HepG2 (cell line): Measurements from ENCODE around the gene RBSN. TPM values are rescaled to one million over a fixed set of nuclear protein-coding genes. Genes with fewer than 3 reads are reported as not detected.

Experiments used
- CERS6 ChIP-seq: sonication (generic); formaldehyde crosslinking; IDR thresholded peaks from 2 replicates; pipeline ENCODE4 v1.5.0; 2020; ENCODE audit warnings: missing genetic modification reagents
- HINFP ChIP-seq: sonication (generic); formaldehyde crosslinking; IDR thresholded peaks from 2 replicates; pipeline ENCODE4 v1.4.0; 2020; ENCODE audit warnings: low read depth, mild to moderate bottlenecking, missing genetic modification reagents
- HNF4G ChIP-seq, 2 experiments: sonication (generic) in 1 of 2; formaldehyde crosslinking in 1 of 2; IDR thresholded peaks; 2 replicates each; pipeline versions ENCODE4 v1.4.0 to v1.6.1; 2011 to 2020; ENCODE audit warnings: borderline replicate concordance in 2 of 2, low read depth in 2 of 2, mild to moderate bottlenecking in 2 of 2, low read length in 1 of 2, missing genetic modification reagents in 1 of 2, moderate library complexity in 1 of 2
- JARID2 ChIP-seq: sonication (generic); formaldehyde crosslinking; IDR thresholded peaks from 2 replicates; pipeline ENCODE4 v1.8.1; 2023; ENCODE audit warnings: missing genetic modification reagents, inconsistent platforms; ENCODE audit not compliant: insufficient replicate concordance
- KLF12 ChIP-seq: sonication (generic); formaldehyde crosslinking; IDR thresholded peaks from 2 replicates; pipeline ENCODE4 v1.4.0; 2020; ENCODE audit warnings: missing genetic modification reagents, borderline replicate concordance
- MAFF ChIP-seq: IDR thresholded peaks from 2 replicates; pipeline ENCODE4 v1.6.1; 2011; ENCODE audit warnings: low read depth, low read length, improper control_type of control experiment
- MTA3 ChIP-seq: sonication (generic); formaldehyde crosslinking; IDR thresholded peaks from 2 replicates; pipeline ENCODE4 v1.4.0; 2020; ENCODE audit warnings: missing genetic modification reagents
- NFYC ChIP-seq: IDR thresholded peaks from 2 replicates; pipeline ENCODE4 v1.6.1; 2016; ENCODE audit warnings: missing genetic modification reagents, missing compliant biosample characterization
- REPIN1 ChIP-seq: sonication (generic); formaldehyde crosslinking; IDR thresholded peaks from 2 replicates; pipeline ENCODE4 v1.8.0; 2022; ENCODE audit warnings: missing genetic modification reagents, low read depth, mild to moderate bottlenecking, borderline replicate concordance
- SNRNP70 ChIP-seq: fragments of 200-400 bp; formaldehyde crosslinking; IDR thresholded peaks from 2 replicates; pipeline ENCODE4 v1.6.1; 2017; ENCODE audit warnings: mild to moderate bottlenecking, low read depth, low read length, moderate library complexity
- SOX13 ChIP-seq, 3 experiments: fragments of 450-650 bp in 1 of 3; sonication (generic) in 1 of 3; formaldehyde crosslinking in 1 of 3; IDR thresholded peaks in 2 of 3; conservative IDR thresholded peaks in 1 of 3; 2 replicates each; pipeline versions ENCODE4 v1.5.0 to v1.6.1; 2016 to 2020; ENCODE audit warnings: antibody characterized with exemption in 1 of 3, mild to moderate bottlenecking in 1 of 3, missing compliant biosample characterization in 1 of 3, missing genetic modification reagents in 1 of 3, moderate library complexity in 1 of 3
- STAG1 ChIP-seq: sonication (generic); formaldehyde crosslinking; IDR thresholded peaks from 2 replicates; pipeline ENCODE4 v1.4.0; 2020; ENCODE audit warnings: missing genetic modification reagents
- ZBTB1 ChIP-seq: sonication (generic); formaldehyde crosslinking; IDR thresholded peaks from 2 replicates; pipeline ENCODE4 v1.4.0; 2020; ENCODE audit warnings: missing genetic modification reagents, borderline replicate concordance
- ZBTB20 ChIP-seq: sonication (generic); formaldehyde crosslinking; IDR thresholded peaks from 2 replicates; pipeline ENCODE4 v1.8.1; 2023; ENCODE audit warnings: missing genetic modification reagents, low read depth, mild to moderate bottlenecking, borderline replicate concordance
- ZNF816 ChIP-seq: sonication (generic); formaldehyde crosslinking; IDR thresholded peaks from 2 replicates; pipeline ENCODE4 v1.8.0; 2022; ENCODE audit warnings: missing genetic modification reagents, mild to moderate bottlenecking, borderline replicate concordance
- ZNF83 ChIP-seq: sonication (generic); formaldehyde crosslinking; IDR thresholded peaks from 2 replicates; pipeline ENCODE4 v1.4.0; 2020; ENCODE audit warnings: missing genetic modification reagents, mild to moderate bottlenecking, borderline replicate concordance
- ZNF850 ChIP-seq: sonication (generic); formaldehyde crosslinking; conservative IDR thresholded peaks from 2 replicates; pipeline ENCODE4 v1.9.0; 2021; ENCODE audit warnings: mild to moderate bottlenecking, missing genetic modification reagents
- ZSCAN25 ChIP-seq: sonication (generic); formaldehyde crosslinking; IDR thresholded peaks from 2 replicates; pipeline ENCODE4 v1.8.0; 2022; ENCODE audit warnings: mild to moderate bottlenecking, missing genetic modification reagents
- ZSCAN30 ChIP-seq: sonication (generic); formaldehyde crosslinking; IDR thresholded peaks from 2 replicates; pipeline ENCODE4 v1.5.0; 2020; ENCODE audit warnings: mild to moderate bottlenecking, missing genetic modification reagents
- polyA plus RNA-seq, 8 experiments: library from polyadenylated mRNA; depleted of rRNA in 3 of 8; stranded (reverse) in 7 of 8; unstranded in 1 of 8; fragments of >200 nt; fragmentation: Illumina TruSeq in 4 of 8; extraction: Trizol in 4 of 8; gene quantifications; 2 replicates each; pipeline versions ENCODE4 v1.2.1 to v1.2.3, GENCODE V29; 2011 to 2016; ENCODE audit warnings: low read depth in 4 of 8, missing spikeins in 1 of 8, mixed read lengths in 1 of 8; ENCODE audit not compliant: insufficient read depth in 1 of 8
- total RNA-seq, 5 experiments: library from RNA; depleted of rRNA; stranded (reverse); fragments of >200 nt; fragmentation: Illumina TruSeq; extraction: Trizol; gene quantifications; 2 replicates each; pipeline ENCODE4 v1.2.3, GENCODE V29; 2016; ENCODE audit warnings: low read depth in 1 of 5
- TF ChIP-seq, protein P1 (sequence below): sonication (generic); formaldehyde crosslinking; conservative IDR thresholded peaks from 2 replicates; pipeline ENCODE4 v1.4.0; 2020; ENCODE audit warnings: missing genetic modification reagents
- TF ChIP-seq, protein P2 (sequence below), 2 experiments: sonication (generic) in 1 of 2; formaldehyde crosslinking in 1 of 2; IDR thresholded peaks; 2 replicates each; pipeline versions ENCODE4 v1.5.1 to v1.6.1; 2011 to 2020; ENCODE audit warnings: borderline replicate concordance in 1 of 2, low read depth in 1 of 2, low read length in 1 of 2, mild to moderate bottlenecking in 1 of 2, missing genetic modification reagents in 1 of 2, moderate library complexity in 1 of 2

Gene RBSN
- total and polyA plus RNA-seq, 2 of the 13 experiments (the other 11 are each of a cell fraction or from before 2014, with no cell fraction given) = 7.9 to 11.8 TPM

DNA sequence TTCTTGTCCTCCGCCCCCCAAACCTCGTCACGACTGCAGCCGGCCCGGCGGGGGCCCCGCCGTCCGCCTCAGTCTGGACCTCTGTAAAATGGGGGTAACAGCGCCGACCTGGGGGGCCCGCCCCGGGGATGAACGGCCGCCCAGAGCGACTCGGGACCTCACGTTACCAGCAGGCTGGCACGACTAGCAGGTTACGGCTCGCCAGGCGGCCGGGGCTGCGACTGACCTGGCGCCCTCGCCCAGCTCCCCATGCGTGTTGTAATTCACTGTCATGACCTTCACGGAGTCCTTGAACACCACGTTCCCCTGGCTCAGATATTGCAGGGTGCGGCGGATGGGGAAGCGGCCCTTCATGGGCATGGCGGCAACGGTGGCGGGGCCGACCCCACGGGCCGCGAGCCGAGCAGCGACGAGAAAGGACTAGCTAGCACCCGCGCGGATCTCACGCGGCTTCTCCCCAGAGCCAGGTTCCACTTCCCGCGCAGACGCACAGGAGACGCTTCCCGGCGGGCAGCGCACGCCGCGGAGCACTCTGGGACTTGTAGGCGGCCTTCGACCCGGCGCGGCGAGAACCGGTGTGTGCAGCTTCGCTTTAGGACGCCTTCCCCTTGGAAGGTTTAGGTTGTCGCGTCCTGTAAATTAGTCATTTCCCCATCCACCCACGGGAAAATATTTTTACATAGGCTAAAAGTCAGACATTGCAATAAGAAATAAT is 34.0 kb downstream of the RBSN start, which contains the start of gene MRPS25 (continued):
- no peak for TF ChIP-seq ZNF816
- no peak for TF ChIP-seq ZNF850 (CRISPR knock-in tag)
- peak; percentile 71; the same call in 1 of the 2 replicates for TF ChIP-seq ZNF83
- no peak for TF ChIP-seq SOX13 (IDR thresholded peaks at IDR 0.05)
- peak in 1 of 2 experiments; percentile 38; a peak in 2 of 4 replicates for TF ChIP-seq SOX13 (CRISPR knock-in tag; conservative IDR thresholded peaks at IDR 0.05 in 1 of 2, IDR thresholded peaks at IDR 0.05 in 1 of 2)
- TF ChIP-seq MAFF = no peak
- no peak for TF ChIP-seq KLF12
- TF ChIP-seq MTA3 (CRISPR knock-in tag) = no peak
- TF ChIP-seq SNRNP70 = no peak
- TF ChIP-seq ZSCAN30 (CRISPR knock-in tag) = no peak
- TF ChIP-seq REPIN1 (CRISPR knock-in tag) = peak; percentile 69; the same call in 1 of the 2 replicates
- peak; percentile 83; the same call in 1 of the 2 replicates for TF ChIP-seq HINFP (CRISPR knock-in tag)
- no peak for TF ChIP-seq CERS6 (CRISPR knock-in tag)
- peak; percentile 41; the same call in 1 of the 2 replicates for TF ChIP-seq HNF4G (IDR thresholded peaks at IDR 0.05; ENCODE audit: borderline replicate concordance, low read depth, low read length)
- no peak for TF ChIP-seq HNF4G (CRISPR knock-in tag; IDR thresholded peaks at IDR 0.05; ENCODE audit: borderline replicate concordance, low read depth)
- no peak for TF ChIP-seq STAG1
- TF ChIP-seq, protein P1, sequence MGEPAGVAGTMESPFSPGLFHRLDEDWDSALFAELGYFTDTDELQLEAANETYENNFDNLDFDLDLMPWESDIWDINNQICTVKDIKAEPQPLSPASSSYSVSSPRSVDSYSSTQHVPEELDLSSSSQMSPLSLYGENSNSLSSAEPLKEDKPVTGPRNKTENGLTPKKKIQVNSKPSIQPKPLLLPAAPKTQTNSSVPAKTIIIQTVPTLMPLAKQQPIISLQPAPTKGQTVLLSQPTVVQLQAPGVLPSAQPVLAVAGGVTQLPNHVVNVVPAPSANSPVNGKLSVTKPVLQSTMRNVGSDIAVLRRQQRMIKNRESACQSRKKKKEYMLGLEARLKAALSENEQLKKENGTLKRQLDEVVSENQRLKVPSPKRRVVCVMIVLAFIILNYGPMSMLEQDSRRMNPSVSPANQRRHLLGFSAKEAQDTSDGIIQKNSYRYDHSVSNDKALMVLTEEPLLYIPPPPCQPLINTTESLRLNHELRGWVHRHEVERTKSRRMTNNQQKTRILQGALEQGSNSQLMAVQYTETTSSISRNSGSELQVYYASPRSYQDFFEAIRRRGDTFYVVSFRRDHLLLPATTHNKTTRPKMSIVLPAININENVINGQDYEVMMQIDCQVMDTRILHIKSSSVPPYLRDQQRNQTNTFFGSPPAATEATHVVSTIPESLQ (CRISPR knock-in tag) = no peak
- TF ChIP-seq NFYC (CRISPR knock-in tag) = no peak
- TF ChIP-seq ZBTB20 (CRISPR knock-in tag) = peak; percentile 27; the same call in 1 of the 2 replicates
- TF ChIP-seq JARID2 = no peak
- TF ChIP-seq, protein P2, sequence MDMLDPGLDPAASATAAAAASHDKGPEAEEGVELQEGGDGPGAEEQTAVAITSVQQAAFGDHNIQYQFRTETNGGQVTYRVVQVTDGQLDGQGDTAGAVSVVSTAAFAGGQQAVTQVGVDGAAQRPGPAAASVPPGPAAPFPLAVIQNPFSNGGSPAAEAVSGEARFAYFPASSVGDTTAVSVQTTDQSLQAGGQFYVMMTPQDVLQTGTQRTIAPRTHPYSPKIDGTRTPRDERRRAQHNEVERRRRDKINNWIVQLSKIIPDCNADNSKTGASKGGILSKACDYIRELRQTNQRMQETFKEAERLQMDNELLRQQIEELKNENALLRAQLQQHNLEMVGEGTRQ (IDR thresholded peaks at IDR 0.05; ENCODE audit: low read depth, low read length) = no peak
- TF ChIP-seq, protein P2 (CRISPR knock-in tag; IDR thresholded peaks at IDR 0.05; ENCODE audit: borderline replicate concordance) = no peak
- TF ChIP-seq ZBTB1 (CRISPR knock-in tag) = no peak
- TF ChIP-seq ZSCAN25 (CRISPR knock-in tag) = 0 out of 2 replicates have a peak, but pooled peaks have one; percentile 18
